ENCODE results near the gene SEMA4C.

The SEMA4C gene

DNA sequence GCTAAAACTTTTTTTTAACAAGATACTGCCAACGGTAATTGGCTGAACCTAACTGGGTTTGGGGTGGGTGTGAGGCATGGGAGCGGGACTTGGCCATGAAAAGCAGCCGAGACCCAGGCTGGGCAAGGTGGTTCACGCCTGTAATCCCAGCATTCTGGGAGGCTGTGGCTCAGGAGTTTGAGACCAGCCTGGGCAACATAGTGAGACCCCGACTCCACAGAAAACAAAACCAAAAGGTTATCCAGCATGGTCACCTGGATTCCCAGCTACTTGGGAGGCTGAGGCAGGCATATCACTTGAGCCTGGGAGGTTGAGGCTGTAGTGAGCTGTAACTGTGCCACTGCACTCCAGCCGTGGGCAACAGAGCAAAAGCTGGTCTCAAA is 11.0 kb upstream of the SEMA4C start:
- no peak overlapping the region for H3K4me3 ChIP-seq (ENCODE audit: low read depth, low read length)
- DNase-seq (ENCODE audit: low read depth): no peak
- no peak for TF ChIP-seq CTCF (IDR thresholded peaks at IDR 0.05; ENCODE audit: control insufficient read depth, extremely low read depth, insufficient read depth)

DNA sequence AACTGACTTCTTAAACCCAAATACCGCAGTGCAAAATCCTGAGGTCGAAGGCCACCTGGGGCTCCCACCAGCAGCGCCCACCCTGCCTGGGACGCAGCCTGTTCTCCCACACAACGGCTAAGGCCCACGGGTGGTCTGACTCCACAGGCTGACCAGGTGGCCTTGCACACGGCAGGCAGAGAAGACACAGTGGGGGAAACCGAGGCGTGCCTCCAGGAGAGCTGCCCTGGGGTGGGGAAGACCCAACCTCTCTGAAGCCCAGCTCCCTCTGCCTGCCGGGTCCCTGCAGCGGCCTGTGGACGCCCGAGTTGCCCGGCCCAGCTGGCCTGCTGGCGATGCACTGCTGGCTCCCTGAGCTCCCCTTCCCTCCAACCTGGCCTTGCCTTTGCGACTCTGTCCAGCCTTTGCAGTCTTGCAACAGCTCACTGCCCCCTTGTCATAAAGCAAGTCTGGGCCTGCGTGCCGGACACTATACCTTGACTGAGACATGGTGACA is 9.7 kb upstream of the SEMA4C start:
- no peak overlapping the region for H3K4me3 ChIP-seq (ENCODE audit: low read depth, low read length)
- no peak for DNase-seq (ENCODE audit: low read depth)
- TF ChIP-seq CTCF (IDR thresholded peaks at IDR 0.05; ENCODE audit: control insufficient read depth, extremely low read depth, insufficient read depth): no peak

DNA sequence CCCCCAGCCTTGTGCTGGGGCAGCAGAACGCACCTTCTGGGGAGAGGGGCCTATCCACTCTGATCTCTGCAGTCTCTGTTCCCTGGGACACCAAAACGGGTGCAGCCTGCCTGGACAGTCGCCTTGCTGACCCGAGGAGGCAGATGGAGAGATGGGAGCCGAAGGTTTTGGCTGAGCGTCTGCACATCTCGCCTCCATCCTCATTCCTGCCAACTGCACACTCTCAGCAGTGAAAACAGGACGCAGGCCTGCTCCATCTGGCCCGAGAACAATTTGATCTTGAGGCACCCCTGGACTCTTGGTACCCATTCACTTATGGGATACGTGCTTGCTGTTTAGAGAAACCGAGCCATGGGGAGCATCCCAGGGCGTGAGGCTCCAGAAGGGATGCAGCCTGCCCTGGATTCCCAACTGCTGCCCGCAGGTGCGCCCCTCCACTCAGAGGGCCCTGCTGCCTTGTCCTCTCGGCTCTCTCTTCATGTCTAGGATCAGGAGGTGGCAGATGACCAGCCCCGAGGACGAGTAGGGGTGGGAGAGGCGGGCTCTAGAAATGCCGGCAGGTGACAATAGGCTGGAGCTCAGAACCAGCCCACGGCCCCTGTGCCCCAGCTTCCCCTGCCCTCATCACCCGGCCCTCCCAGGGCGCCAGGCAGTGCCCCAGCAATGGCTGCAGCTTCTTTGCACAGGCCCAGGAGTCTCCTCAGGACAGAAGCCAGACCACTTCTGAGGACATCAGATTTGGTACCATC is 9.1 kb upstream of the SEMA4C start:
- no peak for DNase-seq (ENCODE audit: low read depth)
- no peak for TF ChIP-seq CTCF (IDR thresholded peaks at IDR 0.05; ENCODE audit: control insufficient read depth, extremely low read depth, insufficient read depth)
- no peak overlapping the region for H3K4me3 ChIP-seq (ENCODE audit: low read depth, low read length)

GRCh38 chr2:96878171-96878570 is 8.3 kb upstream of the SEMA4C start:
- TF ChIP-seq CTCF (IDR thresholded peaks at IDR 0.05; ENCODE audit: control insufficient read depth, extremely low read depth, insufficient read depth): no peak
- no peak for DNase-seq (ENCODE audit: low read depth)
- H3K4me3 ChIP-seq (ENCODE audit: low read depth, low read length): no peak overlapping the region

GRCh38 chr2:96877631-96878092 is 7.8 kb upstream of the SEMA4C start:
- no peak for TF ChIP-seq CTCF (IDR thresholded peaks at IDR 0.05; ENCODE audit: control insufficient read depth, extremely low read depth, insufficient read depth)
- DNase-seq (ENCODE audit: low read depth): no peak
- H3K4me3 ChIP-seq (ENCODE audit: low read depth, low read length): no peak overlapping the region

DNA sequence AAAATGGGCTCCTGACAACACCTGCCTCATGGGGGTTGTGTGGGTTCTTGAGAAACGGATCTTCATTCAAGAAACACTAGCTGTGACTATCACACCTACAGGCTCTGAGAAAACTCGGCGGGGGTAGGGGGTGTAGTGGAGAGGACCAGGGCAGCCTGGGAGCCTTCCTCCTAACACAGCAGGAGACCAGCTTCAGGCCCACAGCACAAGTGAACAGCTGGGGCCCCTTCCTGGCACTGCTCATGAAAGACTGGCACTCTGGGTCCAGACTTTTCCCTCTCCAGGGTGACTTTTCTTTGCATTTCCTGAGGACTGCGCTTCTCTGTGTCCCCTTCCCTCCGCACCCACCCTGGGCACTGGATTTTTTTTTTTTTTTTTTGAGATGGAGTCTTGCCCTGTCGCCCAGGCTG is 7.2 kb upstream of the SEMA4C start:
- TF ChIP-seq CTCF (IDR thresholded peaks at IDR 0.05; ENCODE audit: control insufficient read depth, extremely low read depth, insufficient read depth): no peak
- no peak for DNase-seq (ENCODE audit: low read depth)
- no peak overlapping the region for H3K4me3 ChIP-seq (ENCODE audit: low read depth, low read length)

All from LNCaP clone FGC (cell line).